ENCODE data around the gene TESMIN. TPM values are rescaled to one million over a fixed set of nuclear protein-coding genes. Genes with fewer than 3 reads are reported as not detected.
A peak's percentile ranks its signal among the peaks of the same experiment; 100 is the strongest.

The TESMIN gene
- total and polyA plus RNA-seq, 2 donors = 0.70 to 1.0 TPM

DNA sequence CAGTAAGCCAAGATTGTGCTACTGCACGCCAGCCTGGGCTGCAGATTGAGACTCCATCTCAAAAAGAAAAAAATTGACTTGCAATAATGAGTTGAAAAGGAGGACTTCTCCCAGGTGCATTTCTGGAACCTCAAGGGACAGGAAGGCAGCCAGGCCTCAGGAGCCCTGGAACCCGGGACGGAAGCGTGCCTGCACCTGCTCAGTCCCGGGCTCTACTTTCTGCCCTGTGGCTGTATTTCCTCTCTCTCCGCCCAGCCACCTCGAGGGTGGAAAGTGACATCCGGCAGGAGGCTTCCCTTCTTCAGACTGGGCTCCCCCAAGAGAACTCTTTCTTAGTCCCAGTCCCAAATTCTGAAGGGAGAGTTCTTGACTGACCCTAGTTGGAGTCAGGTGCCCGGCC lies 87.2 kb downstream of the TESMIN start:
- H3K4me3 ChIP-seq (ENCODE audit: low read depth, low read length) = no peak overlapping the region
- H3K27ac ChIP-seq (ENCODE audit: low read depth) = no peak overlapping the region
- 88% methylated on average over 9 of the region's 9 CpGs for WGBS
- H3K4me1 ChIP-seq (ENCODE audit: insufficient read depth) = no peaks in the 10 kb centered on the region
- H3K36me3 ChIP-seq (ENCODE audit: insufficient read depth) = no peaks in the 10 kb centered on the region
- DNase-seq (ENCODE audit: extremely low spot score) = no peak

- no peak overlapping the region for H3K27ac ChIP-seq (ENCODE audit: low read depth)
- no peaks in the 10 kb centered on the region for H3K36me3 ChIP-seq (ENCODE audit: insufficient read depth)
- H3K4me3 ChIP-seq (ENCODE audit: low read depth, low read length) = no peak overlapping the region
- WGBS = 91% methylated on average over 18 of the region's 18 CpGs
- H3K4me1 ChIP-seq (ENCODE audit: insufficient read depth) = no peaks in the 10 kb centered on the region
- no peak for DNase-seq (ENCODE audit: extremely low spot score)
Observed at GRCh38 chr11:68663482-68664010, 87.8 kb downstream of the TESMIN start.

DNA sequence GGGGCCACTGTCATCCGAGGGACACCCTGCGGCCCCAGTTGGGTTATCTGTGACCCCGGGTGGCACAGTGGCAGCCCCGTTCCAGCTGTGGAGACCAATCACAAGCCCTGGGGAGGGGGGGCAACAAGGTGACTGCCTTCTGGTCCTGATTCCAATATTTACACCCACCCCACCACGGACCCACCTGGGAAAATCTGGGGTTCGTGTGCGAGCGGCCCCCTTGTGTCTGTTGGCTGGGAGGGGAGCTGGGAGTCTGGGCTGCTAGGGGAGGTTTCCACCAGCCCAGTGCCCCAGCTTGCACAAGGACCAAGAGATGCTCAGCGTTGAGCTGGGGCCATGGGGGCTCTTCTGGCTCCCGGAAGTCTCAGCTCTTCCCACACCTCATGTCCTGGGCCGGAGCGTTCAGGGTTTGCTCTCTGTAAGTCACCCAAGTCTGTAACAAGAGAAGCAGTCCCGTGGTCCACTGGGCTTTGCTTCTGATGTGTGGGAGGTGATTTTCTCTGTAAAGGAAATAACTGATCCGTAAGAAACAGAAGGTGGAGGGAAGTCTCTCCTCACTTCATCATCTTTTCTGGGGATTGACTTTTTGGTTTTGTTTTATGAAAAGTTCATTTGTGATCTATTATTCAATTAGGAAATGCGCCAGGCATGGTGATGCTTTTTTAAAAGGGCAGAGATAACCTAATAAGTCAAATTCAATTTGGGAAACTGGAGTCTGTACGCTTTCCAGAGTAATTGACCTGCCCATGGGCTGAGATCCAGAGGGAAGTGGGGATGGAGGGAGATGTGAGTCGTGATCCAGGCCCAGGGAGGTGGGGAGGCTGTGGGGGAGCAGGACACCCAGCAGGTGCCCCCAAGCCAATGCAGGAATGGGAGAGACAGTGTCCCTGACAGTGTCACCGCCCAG lies 89.4 kb downstream of the TESMIN start:
- WGBS = 76% methylated on average over 18 of the region's 18 CpGs
- Histone ChIP-seq H3K27ac (ENCODE audit: low read depth) (no peak overlapping the region), H3K4me3 (ENCODE audit: low read depth, low read length) (no peak overlapping the region), H3K36me3 (ENCODE audit: insufficient read depth) (no peaks in the 10 kb centered on the region), H3K4me1 (ENCODE audit: insufficient read depth) (no peaks in the 10 kb centered on the region)
- DNase-seq (ENCODE audit: extremely low spot score) = no peak

DNA sequence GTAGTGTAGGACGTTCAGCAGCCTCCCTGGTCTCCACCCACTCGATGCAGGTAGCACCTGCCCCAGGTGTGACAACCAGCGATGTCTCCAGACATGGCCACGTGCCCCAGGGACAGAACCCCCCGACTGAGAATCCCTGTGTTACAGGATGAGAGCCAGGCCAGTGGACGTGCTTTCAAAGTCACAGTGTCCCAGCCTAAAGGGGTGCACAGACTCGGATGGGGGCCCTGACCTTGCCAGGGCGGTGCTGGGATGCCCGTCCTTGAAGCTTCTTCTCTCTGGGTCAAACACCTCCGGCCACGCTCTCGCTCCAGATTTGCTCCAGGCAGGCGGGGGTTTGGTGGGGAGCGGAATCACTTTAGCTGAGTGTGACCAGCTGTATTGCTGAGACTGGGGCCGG lies 90.3 kb downstream of the TESMIN start:
- DNase-seq (ENCODE audit: extremely low spot score) = no peak
- H3K4me3 ChIP-seq (ENCODE audit: low read depth, low read length) = no peak overlapping the region
- H3K36me3 ChIP-seq (ENCODE audit: insufficient read depth) = no peaks in the 10 kb centered on the region
- WGBS = 86% methylated on average over 15 of the region's 15 CpGs
- H3K27ac ChIP-seq (ENCODE audit: low read depth) = no peak overlapping the region
- no peaks in the 10 kb centered on the region for H3K4me1 ChIP-seq (ENCODE audit: insufficient read depth)

DNA sequence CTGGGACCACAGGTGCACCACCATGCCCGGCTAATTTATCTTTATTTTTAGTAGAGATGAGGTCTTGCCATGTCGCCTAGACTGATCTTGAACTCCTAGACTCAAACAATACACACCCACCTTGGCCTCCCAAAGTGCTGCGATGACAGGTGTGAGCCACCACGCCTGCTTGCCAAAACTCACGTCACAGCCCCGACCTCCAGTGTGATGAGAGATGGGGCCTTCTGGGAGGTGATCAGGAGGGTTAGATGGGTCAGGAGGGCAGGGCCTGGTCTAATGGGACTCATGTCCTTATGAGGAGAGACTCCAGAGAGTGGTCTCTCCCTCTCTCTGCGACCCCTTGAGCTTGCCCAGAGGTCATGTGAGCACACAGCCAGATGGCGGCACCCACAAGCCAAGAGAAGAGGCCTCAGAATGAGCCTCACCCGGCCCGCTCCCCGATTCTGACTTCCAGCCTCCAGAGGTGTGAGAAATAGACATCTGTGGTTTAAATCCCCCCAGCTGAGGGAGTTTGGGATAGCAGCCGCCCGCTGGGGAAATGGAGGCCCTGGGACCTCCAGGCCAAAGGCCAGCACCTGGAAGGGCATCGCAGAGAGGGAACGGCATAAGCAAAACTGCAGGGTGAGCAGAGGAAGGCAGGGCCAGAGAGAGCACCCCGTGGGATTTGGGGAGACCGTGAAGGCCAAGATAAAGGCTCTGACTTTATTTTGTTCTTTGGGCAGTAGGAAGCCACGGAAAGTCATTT lies 91.1 kb downstream of the TESMIN start:
- no peak for DNase-seq (ENCODE audit: extremely low spot score)

DNA sequence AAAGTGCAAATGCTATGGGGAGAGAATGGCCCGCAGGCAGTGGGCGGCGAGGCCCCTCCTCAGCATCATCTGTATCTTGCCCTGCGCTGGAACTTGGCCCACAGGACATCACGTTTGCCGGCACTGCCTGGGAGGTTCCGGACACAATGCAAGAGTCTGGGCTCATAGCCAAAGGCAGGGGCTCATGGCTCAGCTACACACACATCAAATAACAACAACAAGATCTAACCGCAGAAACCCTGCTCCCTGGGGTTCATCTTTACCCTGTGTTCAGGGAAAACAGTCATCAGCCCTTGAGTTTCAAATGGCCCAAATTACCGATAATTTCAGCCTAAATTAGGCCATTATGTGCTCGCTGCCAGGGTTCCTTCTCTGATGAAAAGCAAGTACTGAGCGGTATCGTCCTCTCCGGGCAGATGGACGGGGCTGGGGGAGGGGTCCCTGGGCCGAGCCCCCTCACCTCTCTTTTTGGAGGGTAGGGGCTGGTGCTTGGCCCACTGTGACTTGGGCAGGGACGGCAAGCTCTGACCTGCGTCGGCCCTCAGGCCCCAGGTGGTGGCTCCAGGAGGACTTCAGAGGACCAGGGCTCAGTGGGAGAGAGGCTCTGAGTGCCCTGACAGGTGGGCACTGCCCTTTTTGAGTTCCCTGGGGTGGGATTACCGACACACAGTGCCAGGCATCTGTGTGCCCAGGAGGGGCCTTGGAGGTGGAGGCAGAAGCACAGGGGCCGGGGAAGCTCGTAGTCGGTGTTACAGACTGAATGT lies 92.0 kb downstream of the TESMIN start:
- no peaks in the 10 kb centered on the region for H3K36me3 ChIP-seq (ENCODE audit: insufficient read depth)
- H3K4me1 ChIP-seq (ENCODE audit: insufficient read depth) = no peaks in the 10 kb centered on the region
- no peak overlapping the region for H3K4me3 ChIP-seq (ENCODE audit: low read depth, low read length)
- WGBS = 44% methylated on average over 22 of the region's 22 CpGs
- peak; percentile 83 for DNase-seq (ENCODE audit: extremely low spot score)
- H3K27ac ChIP-seq (ENCODE audit: low read depth) = no peak overlapping the region

More for the DNA sequence above, 91.1 kb downstream of the TESMIN start:
- WGBS = 94% methylated on average over 18 of the region's 18 CpGs
- H3K36me3 ChIP-seq (ENCODE audit: insufficient read depth) = no peaks in the 10 kb centered on the region
- H3K4me1 ChIP-seq (ENCODE audit: insufficient read depth) = no peaks in the 10 kb centered on the region
- no peak overlapping the region for H3K27ac ChIP-seq (ENCODE audit: low read depth)
- H3K4me3 ChIP-seq (ENCODE audit: low read depth, low read length) = no peak overlapping the region

- DNase-seq (ENCODE audit: extremely low spot score) = no peak
- Histone ChIP-seq H3K4me1 (ENCODE audit: insufficient read depth) (no peaks in the 10 kb centered on the region), H3K27ac (ENCODE audit: low read depth) (no peak overlapping the region), H3K4me3 (ENCODE audit: low read depth, low read length) (no peak overlapping the region), H3K36me3 (ENCODE audit: insufficient read depth) (no peaks in the 10 kb centered on the region)
- 72% methylated on average over 13 of the region's 13 CpGs for WGBS
Observed at GRCh38 chr11:68658661-68659060, 92.7 kb downstream of the TESMIN start.

DNA sequence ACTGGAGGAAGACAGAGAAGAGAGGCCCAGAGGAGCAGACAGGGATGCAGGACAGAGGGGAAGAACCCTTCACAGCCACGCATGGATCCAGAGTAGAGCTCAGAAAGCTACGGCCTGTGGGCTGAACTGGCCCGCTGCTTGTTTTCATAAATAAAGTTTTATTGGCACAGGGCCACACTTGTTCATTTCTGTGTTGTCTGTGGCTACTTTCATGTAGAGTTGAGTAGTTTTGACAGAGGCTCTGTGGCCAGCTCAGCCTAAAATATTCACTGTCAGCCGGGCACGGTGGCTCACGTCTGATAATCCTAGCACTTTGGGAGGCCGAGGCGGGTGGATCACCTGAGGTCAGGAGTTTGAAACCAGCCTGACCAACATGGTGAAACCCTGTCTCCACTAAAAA lies 93.2 kb downstream of the TESMIN start:
- no peak overlapping the region for H3K27ac ChIP-seq (ENCODE audit: low read depth)
- no peaks in the 10 kb centered on the region for H3K4me1 ChIP-seq (ENCODE audit: insufficient read depth)
- 93% methylated on average over 8 of the region's 8 CpGs for WGBS
- no peak overlapping the region for H3K4me3 ChIP-seq (ENCODE audit: low read depth, low read length)
- DNase-seq (ENCODE audit: extremely low spot score) = no peak
- no peaks in the 10 kb centered on the region for H3K36me3 ChIP-seq (ENCODE audit: insufficient read depth)

Other genes with a start within 250 kb of the TESMIN start
- 1.0 TPM for gene GAL, start 67.0 kb downstream of the TESMIN start, total RNA-seq
- gene GAL, start 67.0 kb downstream of the TESMIN start, polyA plus RNA-seq = 8.7 TPM
- gene CPT1A, start 90.4 kb upstream of the TESMIN start, total RNA-seq = 20.4 TPM
- 24.5 TPM for gene CPT1A, start 90.4 kb upstream of the TESMIN start, polyA plus RNA-seq
- 46.1 TPM for gene MRPL21, start 152.3 kb upstream of the TESMIN start, total RNA-seq
- 80.8 TPM for gene MRPL21, start 152.3 kb upstream of the TESMIN start, polyA plus RNA-seq
- gene IGHMBP2, start 152.4 kb upstream of the TESMIN start, total RNA-seq = 9.1 TPM
- 15.3 TPM for gene IGHMBP2, start 152.4 kb upstream of the TESMIN start, polyA plus RNA-seq
- gene MRGPRD, start 229.5 kb upstream of the TESMIN start, total RNA-seq = not detected
- gene MRGPRD, start 229.5 kb upstream of the TESMIN start, polyA plus RNA-seq = 1.5 TPM